ENCODE measurements around the gene ALDH2.

GRCh38 chr12:111806304-111806703, 39.6 kb downstream of the ALDH2 start:
- no peak for TF ChIP-seq POLR2A (IDR thresholded peaks at IDR 0.05)
- no peak for TF ChIP-seq CTCF (IDR thresholded peaks at IDR 0.05)
- no peak for TF ChIP-seq POLR2AphosphoS5 (IDR thresholded peaks at IDR 0.05)
- TF ChIP-seq EP300 (IDR thresholded peaks at IDR 0.05) = no peak

Data from stomach (tissue), 4 donors.